DOHH2 (cell line): ENCODE results near the gene OTOP3.

ENCODE experiments used
- H3F3A ChIP-seq: fragments of 200-600 bp; sonication (generic), shearing (Covaris generic); 2 replicates; pipeline ENCODE4 v1.6.0; 2016; ENCODE audit warnings: antibody characterized with exemption, mild to moderate bottlenecking; ENCODE audit not compliant: control insufficient read depth, insufficient read depth
- H3K27ac ChIP-seq: fragments of 200-600 bp; sonication (generic); 2 replicates; pipeline ENCODE4 v1.5.1; 2014; ENCODE audit warnings: low read depth, mild to moderate bottlenecking, low read length, moderate library complexity
- H3K27me3 ChIP-seq: fragments of 200-600 bp; sonication (generic); 2 replicates; pipeline ENCODE4 v1.6.1; 2014; ENCODE audit warnings: mild to moderate bottlenecking, low read length, mixed read lengths; ENCODE audit not compliant: control insufficient read depth
- H3K36me3 ChIP-seq: fragments of 200-600 bp; sonication (generic); 2 replicates; pipeline ENCODE4 v1.6.1; 2014; ENCODE audit warnings: mild to moderate bottlenecking, low read length, moderate library complexity, mixed read lengths; ENCODE audit not compliant: control insufficient read depth
- H3K4me1 ChIP-seq: fragments of 200-600 bp; sonication (generic); 2 replicates; pipeline ENCODE4 v1.6.1; 2014; ENCODE audit warnings: mild to moderate bottlenecking, low read length, mixed read lengths; ENCODE audit not compliant: control insufficient read depth
- H3K4me2 ChIP-seq: fragments of 200-600 bp; sonication (generic); 2 replicates; pipeline ENCODE4 v1.6.0; 2014; ENCODE audit warnings: mild to moderate bottlenecking, low read length, moderate library complexity
- H3K4me3 ChIP-seq: fragments of 200-600 bp; sonication (generic); 2 replicates; pipeline ENCODE4 v1.5.1; 2014; ENCODE audit warnings: mild to moderate bottlenecking, low read length, mixed read lengths
- H3K79me2 ChIP-seq: fragments of 200-600 bp; sonication (generic); 2 replicates; pipeline ENCODE4 v1.6.1; 2014; ENCODE audit warnings: mild to moderate bottlenecking, low read length, mixed read lengths; ENCODE audit not compliant: control insufficient read depth
- H3K9me2 ChIP-seq: fragments of 200-600 bp; sonication (generic); replicated peaks from 2 replicates; pipeline ENCODE4 v1.6.1; 2014; ENCODE audit warnings: mild to moderate bottlenecking, low read length, mixed read lengths; ENCODE audit not compliant: control insufficient read depth
- H3K9me3 ChIP-seq: fragments of 200-600 bp; sonication (generic); 2 replicates; pipeline ENCODE4 v1.6.1; 2014; ENCODE audit warnings: antibody characterized with exemption, low read length, mixed read lengths; ENCODE audit not compliant: control insufficient read depth, insufficient read depth
- H4K20me1 ChIP-seq: fragments of 200-600 bp; sonication (generic); 2 replicates; pipeline ENCODE4 v1.6.0; 2014; ENCODE audit warnings: low read depth, mild to moderate bottlenecking, antibody characterized with exemption, low read length, moderate library complexity; ENCODE audit not compliant: control insufficient read depth, insufficient read depth
- EZH2phosphoT487 ChIP-seq: fragments of 200-600 bp; sonication (generic); IDR thresholded peaks from 2 replicates; pipeline ENCODE4 v1.6.1; 2017; ENCODE audit warnings: borderline replicate concordance, mild to moderate bottlenecking, antibody characterized with exemption, low read length, moderate library complexity, mixed read lengths
- TF ChIP-seq, protein P1 (sequence below): fragments of 200-600 bp; sonication (generic); IDR thresholded peaks from one replicate; pipeline ENCODE4 v1.5.1; 2014; ENCODE audit warnings: antibody characterized with exemption, mild to moderate bottlenecking, low read depth, low read length; ENCODE audit not compliant: poor library complexity, severe bottlenecking

The OTOP3 gene

DNA sequence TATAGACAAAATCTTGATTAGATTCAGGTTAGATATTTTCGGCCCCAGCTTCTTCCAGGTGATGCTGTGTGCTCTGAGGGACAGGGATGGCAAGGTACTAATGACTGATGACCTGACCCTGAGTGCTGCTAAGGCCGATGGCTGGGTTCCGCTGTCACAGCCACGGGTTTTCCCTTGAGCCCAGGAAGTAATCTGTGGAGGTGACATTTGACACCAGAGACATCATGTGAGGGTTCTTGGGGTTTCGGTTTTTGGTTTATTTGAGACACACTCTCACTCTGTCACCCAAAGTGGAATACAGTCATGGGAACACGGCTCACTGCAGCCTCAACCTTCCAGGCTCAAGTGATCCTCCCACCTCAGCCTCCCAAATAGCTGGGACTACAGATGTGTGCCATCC lies 9.8 kb downstream of the OTOP3 start:
- H3K27ac ChIP-seq: no peak overlapping the region
- no peaks in the 10 kb centered on the region for H3K79me2 ChIP-seq
- no peaks in the 10 kb centered on the region for H3K36me3 ChIP-seq
- H3K4me1 ChIP-seq: no peaks in the 10 kb centered on the region
- no peak overlapping the region for H3K4me2 ChIP-seq
- H3K27me3 ChIP-seq: peaks cover 9% of the 10 kb centered on the region
- H4K20me1 ChIP-seq: no peaks in the 10 kb centered on the region
- H3K9me3 ChIP-seq: no peaks in the 10 kb centered on the region
- H3F3A ChIP-seq: no peaks in the 10 kb centered on the region
- no peaks in the 10 kb centered on the region for H3K9me2 ChIP-seq
- TF ChIP-seq, protein P1, sequence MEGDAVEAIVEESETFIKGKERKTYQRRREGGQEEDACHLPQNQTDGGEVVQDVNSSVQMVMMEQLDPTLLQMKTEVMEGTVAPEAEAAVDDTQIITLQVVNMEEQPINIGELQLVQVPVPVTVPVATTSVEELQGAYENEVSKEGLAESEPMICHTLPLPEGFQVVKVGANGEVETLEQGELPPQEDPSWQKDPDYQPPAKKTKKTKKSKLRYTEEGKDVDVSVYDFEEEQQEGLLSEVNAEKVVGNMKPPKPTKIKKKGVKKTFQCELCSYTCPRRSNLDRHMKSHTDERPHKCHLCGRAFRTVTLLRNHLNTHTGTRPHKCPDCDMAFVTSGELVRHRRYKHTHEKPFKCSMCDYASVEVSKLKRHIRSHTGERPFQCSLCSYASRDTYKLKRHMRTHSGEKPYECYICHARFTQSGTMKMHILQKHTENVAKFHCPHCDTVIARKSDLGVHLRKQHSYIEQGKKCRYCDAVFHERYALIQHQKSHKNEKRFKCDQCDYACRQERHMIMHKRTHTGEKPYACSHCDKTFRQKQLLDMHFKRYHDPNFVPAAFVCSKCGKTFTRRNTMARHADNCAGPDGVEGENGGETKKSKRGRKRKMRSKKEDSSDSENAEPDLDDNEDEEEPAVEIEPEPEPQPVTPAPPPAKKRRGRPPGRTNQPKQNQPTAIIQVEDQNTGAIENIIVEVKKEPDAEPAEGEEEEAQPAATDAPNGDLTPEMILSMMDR: no peak
- no peak overlapping the region for H3K4me3 ChIP-seq

DNA sequence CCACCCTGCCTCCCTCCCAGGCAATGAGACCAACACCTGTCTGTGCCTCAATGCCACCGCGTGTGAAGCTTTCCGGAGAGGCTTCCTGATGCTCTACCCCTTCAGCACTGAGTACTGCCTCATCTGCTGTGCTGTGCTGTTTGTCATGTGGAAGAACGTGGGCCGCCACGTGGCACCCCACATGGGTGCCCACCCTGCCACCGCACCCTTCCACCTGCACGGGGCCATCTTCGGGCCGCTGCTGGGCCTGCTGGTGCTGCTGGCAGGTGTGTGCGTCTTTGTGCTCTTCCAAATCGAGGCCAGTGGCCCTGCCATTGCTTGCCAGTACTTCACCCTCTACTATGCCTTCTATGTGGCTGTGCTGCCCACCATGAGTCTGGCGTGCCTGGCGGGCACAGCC lies 10.9 kb downstream of the OTOP3 start:
- TF ChIP-seq EZH2phosphoT487: no peak
- TF ChIP-seq, protein P1: no peak
- Histone ChIP-seq H3K9me2 (no peaks in the 10 kb centered on the region), H3K4me1 (no peaks in the 10 kb centered on the region), H3K27me3 (peaks cover 9% of the 10 kb centered on the region), H3K36me3 (no peaks in the 10 kb centered on the region), H3K9me3 (no peaks in the 10 kb centered on the region), H4K20me1 (no peaks in the 10 kb centered on the region), H3K4me2 (no peak overlapping the region), H3K4me3 (no peak overlapping the region), H3F3A (no peaks in the 10 kb centered on the region), H3K27ac (no peak overlapping the region), H3K79me2 (no peaks in the 10 kb centered on the region)

DNA sequence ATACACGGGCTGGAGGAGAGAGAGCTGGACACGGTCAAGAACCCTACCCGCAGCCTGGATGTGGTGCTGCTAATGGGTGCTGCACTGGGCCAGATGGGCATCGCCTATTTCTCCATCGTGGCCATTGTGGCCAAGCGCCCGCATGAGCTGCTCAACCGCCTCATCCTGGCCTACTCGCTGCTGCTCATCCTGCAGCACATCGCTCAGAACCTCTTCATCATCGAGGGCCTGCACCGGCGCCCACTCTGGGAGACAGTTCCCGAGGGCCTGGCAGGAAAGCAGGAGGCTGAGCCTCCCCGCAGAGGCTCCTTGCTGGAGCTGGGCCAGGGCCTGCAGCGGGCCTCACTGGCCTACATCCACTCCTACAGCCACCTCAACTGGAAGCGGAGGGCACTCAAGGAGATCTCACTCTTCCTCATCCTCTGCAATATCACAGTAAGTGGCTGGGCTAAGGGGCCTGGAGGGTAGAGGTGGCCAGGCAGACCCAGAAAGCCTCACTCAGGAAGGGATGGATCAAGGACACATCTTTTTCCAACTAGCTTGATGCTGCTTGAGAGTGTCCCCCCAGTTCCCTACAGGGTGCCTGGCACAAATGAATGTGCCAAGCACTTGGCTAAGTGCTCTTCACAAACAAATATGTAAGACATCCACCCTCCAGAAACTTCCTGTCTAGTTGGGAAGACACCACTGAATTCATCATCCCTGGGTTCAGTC lies 11.5 kb downstream of the OTOP3 start:
- Histone ChIP-seq H3K4me2 (no peak overlapping the region), H3K4me3 (no peak overlapping the region), H3K9me3 (no peaks in the 10 kb centered on the region), H3K4me1 (no peaks in the 10 kb centered on the region), H3K79me2 (no peaks in the 10 kb centered on the region), H3K27me3 (peaks cover 9% of the 10 kb centered on the region), H3K36me3 (no peaks in the 10 kb centered on the region), H3K9me2 (no peaks in the 10 kb centered on the region), H3F3A (no peaks in the 10 kb centered on the region), H3K27ac (no peak overlapping the region), H4K20me1 (no peaks in the 10 kb centered on the region)
- TF ChIP-seq, protein P1: no peak
- TF ChIP-seq EZH2phosphoT487: no peak
